ELR (cell line): ENCODE data around the gene SCNM1.
A peak's percentile ranks its signal among the peaks of the same experiment; 100 is the strongest.
"Not testable (repeated sequence)": the region's sequence is repeated elsewhere in the genome, so short reads cannot be mapped to it uniquely, and the experiment has no call there.

Source experiments
- DNase-seq: peaks from one replicate; pipeline ENCODE4 v3.0.0-alpha.2; 2015; ENCODE audit warnings: low read depth

Gene SCNM1

GRCh38 chr1:151146412-151147131 lies 19.4 kb upstream of the SCNM1 start, which contains the start of gene SEMA6C:
SEMA6C (minus strand) TSS chr1:151146631; CDS start chr1:151142621, 4,010 bp downstream.
- peak; percentile 93 for DNase-seq

- DNase-seq: no peak
These were observed 18.8 kb upstream of the SCNM1 start for GRCh38 chr1:151147132-151147503.

DNA sequence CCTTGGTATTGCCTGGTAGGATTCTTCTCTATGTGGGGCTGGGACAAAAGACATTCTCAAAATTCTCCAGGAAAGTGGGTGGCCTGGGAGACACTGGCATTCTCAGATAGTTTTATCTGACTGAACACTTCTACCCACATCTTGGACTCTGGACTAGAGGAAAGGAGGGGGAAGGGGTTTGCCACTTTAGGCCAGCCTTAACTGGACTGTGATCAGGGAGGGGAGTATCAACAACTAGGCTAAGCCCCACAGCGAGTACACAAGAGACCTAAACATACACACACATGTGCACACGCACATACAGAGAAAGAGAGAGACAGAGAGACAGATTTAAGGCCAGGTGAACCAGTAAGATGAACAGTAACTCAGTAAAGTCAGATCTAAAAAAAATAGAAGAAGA lies 18.3 kb upstream of the SCNM1 start:
- DNase-seq: no peak

DNA sequence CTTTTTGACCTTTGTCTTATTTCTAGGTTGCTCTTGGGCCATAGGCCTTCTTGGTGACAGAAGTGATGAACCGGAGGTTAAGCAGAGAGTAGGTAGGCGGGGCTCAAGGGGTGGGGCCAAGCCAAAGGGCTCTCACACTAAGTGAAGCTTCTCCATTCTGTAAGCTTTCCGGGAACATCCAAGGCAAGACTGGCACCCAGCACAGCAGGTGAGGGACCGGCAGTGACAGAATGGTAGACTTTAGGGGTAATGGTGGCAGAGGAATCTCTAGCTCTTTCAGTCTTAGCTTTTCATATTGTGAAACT lies 9.5 kb upstream of the SCNM1 start, which contains the start of gene TNFAIP8L2:
Gene TNFAIP8L2 (plus strand): TSS at position 135 of the 305 bp plus-strand sequence. CDS start 2,049 bp downstream, outside the sequence.
- DNase-seq: no peak

GRCh38 chr1:151157067-151157531 lies 8.8 kb upstream of the SCNM1 start:
- DNase-seq: no peak

- DNase-seq: no peak
These were observed 7.6 kb upstream of the SCNM1 start for GRCh38 chr1:151158326-151158725.

DNA sequence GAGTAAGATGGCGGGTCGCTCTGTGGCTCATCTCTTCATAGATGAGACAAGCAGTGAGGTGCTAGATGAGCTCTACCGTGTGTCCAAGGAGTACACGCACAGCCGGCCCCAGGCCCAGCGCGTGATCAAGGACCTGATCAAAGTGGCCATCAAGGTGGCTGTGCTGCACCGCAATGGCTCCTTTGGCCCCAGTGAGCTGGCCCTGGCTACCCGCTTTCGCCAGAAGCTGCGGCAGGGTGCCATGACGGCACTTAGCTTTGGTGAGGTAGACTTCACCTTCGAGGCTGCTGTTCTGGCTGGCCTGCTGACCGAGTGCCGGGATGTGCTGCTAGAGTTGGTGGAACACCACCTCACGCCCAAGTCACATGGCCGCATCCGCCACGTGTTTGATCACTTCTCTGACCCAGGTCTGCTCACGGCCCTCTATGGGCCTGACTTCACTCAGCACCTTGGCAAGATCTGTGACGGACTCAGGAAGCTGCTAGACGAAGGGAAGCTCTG lies 7.1 kb upstream of the SCNM1 start:
- no peak for DNase-seq

DNA sequence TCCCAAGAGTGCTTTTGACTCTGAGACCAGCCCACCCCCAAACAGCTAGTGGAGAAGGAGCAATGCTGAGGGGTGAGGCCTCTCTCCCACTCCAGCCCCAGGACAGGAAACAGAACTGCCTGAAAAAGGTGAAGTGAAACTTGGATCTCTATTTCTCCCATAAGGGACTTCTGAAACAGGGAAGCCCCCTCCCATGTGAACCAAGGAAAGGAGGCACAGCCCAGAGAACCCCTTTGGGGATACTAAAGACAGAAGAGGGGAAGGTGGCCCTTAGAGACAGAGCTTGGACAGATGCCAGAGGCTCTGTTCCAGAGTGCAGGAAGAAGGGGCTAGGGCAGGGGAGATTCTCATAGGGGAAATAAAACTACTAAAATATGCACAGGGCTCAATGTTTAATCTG lies 6.6 kb upstream of the SCNM1 start:
- DNase-seq: no peak

DNA sequence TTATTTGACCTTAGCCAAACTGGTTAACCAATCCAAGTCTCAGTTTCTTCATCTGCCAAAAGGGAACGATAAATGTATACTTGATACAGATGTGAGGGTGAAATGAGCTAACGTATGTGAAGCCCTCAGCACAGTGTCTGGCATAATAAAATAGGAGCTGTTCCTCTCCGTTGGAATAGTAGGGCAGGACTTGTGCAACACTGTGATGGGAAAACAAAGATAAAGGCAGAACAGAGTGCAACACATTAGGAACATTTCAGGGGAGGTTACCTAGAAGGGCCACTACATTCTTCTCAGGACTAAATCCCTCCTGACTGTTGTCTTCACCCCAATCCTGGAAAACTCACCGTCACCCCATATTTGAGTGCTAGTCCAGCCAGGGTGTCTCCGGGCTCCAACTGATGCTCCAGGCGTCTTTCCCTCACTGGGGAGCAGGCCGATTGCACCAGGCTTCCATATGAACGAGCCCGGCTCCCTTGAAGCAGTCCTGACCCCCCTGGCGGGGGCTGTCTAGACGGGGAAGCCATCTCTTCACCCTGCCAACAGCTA lies 1.1 kb upstream of the SCNM1 start:
- DNase-seq: no peak

- peak; percentile 54 for DNase-seq
These were observed 635 bp upstream of the SCNM1 start for GRCh38 chr1:151165281-151165737.

DNA sequence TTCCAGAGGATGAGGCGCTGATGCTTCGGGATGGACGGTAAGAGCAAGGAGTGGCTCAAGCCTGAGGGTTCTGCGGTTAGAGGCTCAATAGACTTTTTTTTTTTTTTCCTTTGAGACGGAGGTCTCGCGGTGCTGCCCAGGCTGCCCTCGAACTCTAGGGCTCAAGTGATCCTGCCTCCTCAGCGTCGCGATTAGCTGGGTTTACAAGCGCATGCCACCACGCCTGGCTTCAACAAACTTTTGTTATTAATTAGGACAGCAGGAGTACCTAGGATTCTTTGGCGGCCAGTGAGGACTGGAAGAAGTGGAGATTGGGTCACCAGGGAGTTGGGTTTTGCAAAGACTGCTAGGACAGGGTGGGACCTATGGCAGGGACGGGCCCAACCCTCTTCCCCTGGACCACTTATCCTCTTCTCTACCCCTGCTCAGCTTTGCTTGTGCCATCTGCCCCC lies 587 bp downstream of the SCNM1 start:
- DNase-seq: peak; percentile 87

GRCh38 chr1:151167116-151167515 lies 1.2 kb downstream of the SCNM1 start:
- no peak for DNase-seq

DNA sequence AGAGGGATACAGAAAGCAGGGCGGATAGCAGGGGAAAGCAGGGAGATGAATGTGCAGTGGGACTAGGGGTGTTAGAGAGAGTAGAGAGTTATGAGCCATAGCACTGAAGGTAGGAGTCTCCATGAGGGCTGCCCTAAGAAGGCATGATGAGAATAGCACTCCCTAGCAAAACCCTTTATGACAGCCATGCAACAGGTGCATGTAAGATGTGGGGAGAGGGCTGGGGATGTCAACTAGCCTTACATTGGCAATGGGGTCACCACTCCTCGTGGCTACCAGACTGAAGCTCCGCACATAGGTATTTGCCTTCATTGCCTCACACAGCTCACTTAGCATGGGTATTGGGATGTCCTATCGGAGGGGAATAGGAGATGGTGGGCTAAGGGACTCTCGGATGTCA lies 5.2 kb downstream of the SCNM1 start:
- DNase-seq: no peak

DNA sequence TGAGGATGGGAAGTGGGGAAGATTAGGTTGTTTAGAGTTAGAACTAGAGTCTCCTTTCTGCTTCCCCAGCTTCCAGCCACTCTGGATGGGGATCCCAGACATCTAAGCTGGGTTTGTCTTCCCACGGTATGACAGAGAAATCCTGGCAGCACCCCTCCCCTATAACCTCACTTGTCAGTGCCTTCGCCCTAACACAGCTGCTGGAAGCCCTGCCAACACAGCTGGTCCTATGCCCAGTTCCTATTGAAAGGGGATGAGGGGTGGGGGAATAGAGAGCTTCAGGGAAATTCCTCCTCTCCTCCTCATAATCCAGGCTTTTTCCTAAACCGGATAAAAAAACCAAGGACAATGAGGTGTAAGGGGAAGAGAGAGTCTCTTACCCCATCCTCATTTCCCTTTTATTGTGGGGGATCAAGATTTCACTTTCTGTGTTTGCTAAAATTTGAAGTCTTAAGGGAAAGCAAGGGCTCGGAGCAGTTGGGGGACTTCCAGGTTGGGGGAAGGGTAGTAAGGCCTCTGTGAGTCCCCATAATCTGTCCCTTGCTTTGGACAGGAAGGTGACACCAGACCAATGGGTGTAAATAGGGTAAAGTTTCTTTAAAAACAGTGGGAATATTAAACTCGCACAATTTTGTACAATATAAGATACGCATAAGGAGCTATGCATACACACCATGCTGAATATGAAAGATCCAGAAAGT lies 9.2 kb downstream of the SCNM1 start:
- no peak for DNase-seq

DNA sequence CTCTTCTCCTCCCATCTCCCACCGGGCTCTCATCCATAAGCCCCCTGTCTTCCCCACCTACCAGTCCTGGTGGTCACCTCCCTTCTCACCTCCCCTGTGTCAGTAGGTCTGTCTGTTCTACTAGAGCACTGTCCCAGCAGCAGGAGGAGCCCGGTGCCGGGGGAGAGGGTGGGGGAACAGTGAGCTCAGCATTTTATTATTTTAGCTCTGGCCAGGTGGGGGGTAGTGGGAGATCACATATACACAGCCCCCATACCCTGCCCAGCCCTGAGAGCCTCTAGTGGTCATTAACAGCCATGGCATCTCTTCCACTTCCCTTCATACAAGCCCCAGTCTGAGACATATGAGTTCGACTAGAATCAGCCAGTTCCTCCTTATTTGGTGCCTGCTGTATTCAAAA lies 9.9 kb downstream of the SCNM1 start, which contains the start of gene TMOD4:
Gene TMOD4 (minus strand): TSS at position 119 of the 400 bp plus-strand sequence. CDS start 1,106 bp downstream, outside the sequence.
- DNase-seq: peak; percentile 40

DNA sequence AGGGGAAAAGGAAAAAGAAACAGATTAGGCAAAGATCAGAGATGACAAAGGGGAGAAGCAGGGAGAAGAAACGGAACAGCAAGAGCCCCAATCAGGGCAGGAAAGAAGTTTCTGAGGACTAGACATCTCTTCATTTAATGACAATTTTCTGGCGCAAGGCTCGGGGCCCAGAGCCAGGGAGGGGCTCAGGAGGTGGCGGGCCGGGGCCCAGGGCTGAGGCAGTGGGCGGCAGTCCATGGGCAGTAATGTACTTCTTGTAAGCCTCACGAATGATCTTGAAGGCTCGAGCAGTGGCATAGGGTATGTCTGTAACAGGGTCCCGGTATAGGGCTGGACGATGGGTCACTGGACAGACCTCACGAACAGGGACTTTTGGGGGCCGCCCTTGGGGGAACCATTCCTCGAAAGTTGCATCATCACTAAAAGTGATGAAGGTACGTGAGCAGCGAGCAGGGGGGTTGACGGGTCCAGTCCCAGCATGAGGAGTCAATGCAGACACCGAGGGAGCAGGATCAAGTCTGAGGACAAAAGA lies 10.6 kb downstream of the SCNM1 start:
- DNase-seq: no peak

DNA sequence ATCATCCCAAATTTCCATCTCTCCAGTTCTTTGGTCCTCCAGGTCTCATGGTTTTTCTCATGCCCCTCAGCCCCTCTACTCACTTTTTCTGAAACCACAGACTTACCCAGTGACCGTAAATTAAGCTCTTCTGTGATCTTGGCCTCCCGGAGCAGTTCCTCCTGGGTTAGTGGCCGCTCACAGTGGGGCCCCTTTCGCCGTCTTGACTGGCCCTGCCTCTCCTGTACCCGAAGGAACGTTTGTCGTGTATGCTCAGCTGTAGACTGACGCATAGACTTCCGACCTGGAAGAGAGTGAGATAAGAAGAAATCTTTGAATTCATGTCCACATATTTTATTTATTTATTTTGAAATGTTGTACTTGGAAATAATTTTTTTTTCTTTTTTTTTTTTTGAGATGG lies 18.3 kb downstream of the SCNM1 start:
- DNase-seq: no peak

- no peak for DNase-seq
These were observed 21.3 kb downstream of the SCNM1 start for GRCh38 chr1:151187205-151187604.

GRCh38 chr1:151188667-151189066 lies 22.7 kb downstream of the SCNM1 start:
- DNase-seq: not testable (repeated sequence)

GRCh38 chr1:151189637-151190445 lies 23.9 kb downstream of the SCNM1 start, which contains the start of gene VPS72:
VPS72 (minus strand) TSS chr1:151190197; CDS start chr1:151190121, 76 bp downstream.
- peak; percentile 93 for DNase-seq

GRCh38 chr1:151192047-151192446 lies 26.1 kb downstream of the SCNM1 start:
- DNase-seq: no peak
